NCI-H146 treated with DMSO at 0.1 percent for 48 hours (cell line): ENCODE measurements around the gene TXNRD1.
A peak's percentile ranks its signal among the peaks of the same experiment; 100 is the strongest.
"Not testable (repeated sequence)": the region's sequence is repeated elsewhere in the genome, so short reads cannot be mapped to it uniquely, and the experiment has no call there.

Experiments used
- DNase-seq: peaks from one replicate; lab custom pipeline; 2025; ENCODE audit not compliant: unreplicated experiment; lab: John Stamatoyannopoulos, UW

The TXNRD1 gene

DNA sequence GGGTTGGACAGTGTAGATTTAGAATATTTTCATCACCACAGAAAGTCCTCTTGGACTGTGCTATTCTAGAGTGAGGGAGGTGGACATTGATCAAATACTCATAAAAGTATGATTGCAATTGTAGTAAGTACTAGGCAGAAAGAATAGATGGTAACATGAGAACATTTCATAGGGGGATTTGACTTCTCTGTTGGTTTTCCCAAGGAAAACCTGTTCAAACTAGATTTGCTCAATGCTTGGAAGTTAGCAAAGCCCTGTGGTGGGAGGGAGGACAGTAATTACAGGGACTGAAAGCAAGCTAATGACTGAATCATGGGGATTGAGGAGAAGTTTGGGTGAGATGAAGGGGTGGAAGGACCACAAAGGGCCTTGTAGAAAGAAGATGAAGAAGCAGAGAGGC lies 63.6 kb downstream of the TXNRD1 start:
- DNase-seq = no peak

DNA sequence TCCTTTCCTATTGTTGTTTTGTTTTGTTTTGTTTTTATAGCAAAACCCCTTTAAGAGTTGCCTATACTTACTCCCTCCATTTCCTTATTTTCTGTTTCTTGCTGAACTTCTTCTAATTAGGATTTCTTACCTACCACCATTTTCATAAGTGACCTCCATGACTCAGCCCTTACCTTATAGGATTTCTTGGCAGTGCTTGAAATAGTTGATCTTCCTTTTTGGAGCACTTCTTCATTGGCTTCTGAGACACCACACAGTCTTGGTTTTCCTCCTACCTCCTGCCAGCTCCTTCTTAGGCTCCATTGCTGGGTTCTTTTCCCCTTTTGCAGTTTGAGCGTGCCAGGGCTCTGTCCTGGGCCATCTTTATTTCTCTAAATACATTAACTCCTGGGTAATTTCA lies 64.5 kb downstream of the TXNRD1 start:
- DNase-seq = no peak

DNA sequence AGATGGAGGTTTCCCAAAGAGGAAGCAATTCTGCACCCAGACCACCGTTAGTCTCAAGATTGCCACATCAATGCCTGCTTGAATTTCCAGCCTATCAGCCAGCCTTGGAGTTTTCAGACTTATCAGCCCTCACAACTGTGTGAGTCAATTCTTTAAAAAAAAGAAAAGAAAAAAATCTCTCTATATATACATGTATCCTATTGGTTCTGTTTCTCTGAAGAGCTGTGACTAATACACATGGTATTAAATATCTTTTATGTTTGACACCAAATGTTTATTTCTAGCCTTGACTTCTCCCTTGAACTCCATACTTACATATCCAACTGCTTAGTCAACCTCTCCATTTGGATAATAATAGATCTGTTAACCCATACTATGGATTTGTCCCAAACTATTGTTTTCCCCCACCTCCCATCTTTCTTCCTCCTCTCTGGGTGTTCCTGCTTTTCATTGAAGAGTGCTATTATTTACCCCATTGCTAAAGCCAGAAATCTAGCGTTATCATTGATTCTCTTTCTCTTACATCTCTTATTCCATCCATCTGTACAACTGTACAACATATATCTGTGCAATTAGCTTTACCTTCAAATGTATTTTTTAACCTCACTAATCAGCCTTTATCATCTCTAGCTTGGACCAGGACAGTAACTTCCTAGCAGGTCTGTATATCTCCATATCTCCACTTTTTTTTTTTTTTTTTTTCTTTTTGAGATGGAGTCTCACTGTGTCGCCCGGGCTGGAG lies 65.3 kb downstream of the TXNRD1 start:
- no peak for DNase-seq

DNA sequence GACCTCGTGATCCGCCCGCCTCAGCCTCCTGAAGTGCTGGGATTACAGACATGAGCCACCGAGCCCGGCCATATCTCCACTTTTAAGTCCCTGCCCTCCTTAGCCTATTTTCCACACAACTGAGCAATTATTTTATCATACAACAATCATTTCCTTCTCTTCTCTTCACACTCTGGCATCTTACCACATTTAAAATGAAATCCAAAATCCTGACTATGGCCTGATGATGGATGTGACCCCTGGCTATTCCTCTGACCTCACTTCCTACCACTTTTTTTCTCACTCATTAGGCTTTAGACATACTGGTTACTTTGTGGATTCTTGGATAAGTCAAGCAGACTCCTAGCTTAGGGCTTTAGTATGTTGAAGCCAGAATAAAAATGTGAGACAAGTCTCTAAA lies 66.1 kb downstream of the TXNRD1 start:
- no peak for DNase-seq

DNA sequence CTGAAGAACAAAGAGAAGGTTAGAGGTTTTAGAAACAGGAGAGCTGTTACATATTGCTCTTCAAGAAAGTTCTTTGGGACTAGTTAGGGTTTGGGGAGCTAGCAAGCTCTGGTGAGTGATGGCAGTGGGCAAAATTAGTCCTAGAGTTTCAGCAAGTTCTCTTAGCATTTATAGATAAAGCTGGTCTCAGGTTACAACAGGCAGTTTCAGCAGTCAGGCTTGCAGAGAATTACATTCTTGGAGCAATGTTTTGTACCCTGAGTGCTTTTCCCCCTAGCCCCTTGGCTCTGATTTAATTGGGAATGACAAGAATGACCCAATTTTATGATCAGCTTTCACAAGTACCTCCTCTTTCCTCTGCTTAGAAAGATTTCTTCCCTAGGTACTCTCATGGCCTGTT lies 66.5 kb downstream of the TXNRD1 start:
- no peak for DNase-seq

DNA sequence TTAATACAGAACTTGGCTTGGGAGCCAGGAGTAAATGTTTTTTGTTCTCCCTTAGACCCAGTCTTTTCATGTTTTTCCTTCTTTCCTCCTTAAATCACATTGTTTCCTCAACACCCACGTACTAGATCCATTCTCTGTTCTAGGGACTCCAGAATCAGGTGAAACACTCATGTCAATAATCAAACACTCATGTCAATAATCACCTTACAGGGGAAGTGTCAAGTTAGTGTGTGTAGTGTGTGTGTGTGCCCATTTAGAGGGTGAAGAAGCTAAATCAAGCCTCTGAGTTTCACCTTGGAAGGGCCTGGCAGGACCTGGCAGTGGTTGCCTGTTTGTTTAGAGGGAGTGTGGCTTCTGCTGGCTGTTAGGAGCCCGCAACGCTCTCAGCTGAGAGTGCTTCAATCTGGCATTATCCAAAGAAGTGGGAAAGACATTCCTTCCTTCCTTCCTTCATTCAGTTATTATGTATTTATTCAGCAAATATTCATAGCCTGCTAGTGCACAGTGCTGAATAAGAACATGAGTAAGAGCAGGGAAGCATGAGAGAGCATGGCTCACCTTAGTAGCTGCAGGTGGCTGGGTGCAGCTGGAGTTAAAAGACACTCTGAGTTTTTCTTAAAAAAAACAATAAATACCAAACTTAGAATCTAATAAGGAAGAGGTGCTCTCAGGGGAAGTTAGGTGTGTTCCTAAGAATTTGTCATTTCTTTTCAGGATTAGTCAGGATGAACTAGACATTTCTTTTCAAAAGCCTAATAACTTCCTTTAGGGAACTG lies 70.3 kb downstream of the TXNRD1 start:
- no peak for DNase-seq

DNA sequence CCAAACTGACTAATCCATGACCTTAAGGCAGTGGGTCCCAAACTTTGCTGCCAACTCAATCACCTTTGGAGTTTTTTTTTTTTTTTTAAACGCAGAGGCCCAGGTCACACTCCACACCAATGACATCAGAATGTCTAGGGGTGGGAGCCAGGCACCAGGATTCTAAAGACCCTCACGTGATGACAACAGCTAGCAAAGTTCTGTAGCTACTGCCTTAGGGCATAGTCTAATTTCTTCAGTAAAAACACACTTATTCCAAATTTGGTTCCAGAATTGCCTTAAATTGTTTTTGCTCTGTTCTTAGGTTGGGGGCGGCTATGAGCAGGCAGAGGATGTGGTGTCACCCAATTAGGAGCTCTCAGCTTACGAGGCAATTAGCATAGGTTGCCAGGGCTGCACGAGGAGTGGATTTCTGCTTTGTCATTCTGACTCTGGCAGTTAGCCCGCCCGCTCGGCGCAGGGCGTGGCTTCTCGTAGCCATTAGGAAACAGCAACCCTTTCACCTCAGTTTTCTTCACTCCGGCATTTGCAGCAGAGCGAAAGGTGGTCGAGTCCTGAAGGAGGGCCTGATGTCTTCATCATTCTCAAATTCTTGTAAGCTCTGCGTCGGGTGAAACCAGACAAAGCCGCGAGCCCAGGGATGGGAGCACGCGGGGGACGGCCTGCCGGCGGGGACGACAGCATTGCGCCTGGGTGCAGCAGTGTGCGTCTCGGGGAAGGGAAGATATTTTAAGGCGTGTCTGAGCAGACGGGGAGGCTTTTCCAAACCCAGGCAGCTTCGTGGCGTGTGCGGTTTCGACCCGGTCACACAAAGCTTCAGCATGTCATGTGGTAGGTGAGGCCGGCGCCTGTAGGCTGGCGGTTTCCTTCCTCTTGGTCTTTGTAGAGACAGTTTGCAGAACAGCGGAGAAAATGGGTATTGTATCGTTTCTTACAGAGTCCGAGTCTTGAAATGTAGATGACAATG lies 71.2 kb downstream of the TXNRD1 start:
- DNase-seq = peak; percentile 95

DNA sequence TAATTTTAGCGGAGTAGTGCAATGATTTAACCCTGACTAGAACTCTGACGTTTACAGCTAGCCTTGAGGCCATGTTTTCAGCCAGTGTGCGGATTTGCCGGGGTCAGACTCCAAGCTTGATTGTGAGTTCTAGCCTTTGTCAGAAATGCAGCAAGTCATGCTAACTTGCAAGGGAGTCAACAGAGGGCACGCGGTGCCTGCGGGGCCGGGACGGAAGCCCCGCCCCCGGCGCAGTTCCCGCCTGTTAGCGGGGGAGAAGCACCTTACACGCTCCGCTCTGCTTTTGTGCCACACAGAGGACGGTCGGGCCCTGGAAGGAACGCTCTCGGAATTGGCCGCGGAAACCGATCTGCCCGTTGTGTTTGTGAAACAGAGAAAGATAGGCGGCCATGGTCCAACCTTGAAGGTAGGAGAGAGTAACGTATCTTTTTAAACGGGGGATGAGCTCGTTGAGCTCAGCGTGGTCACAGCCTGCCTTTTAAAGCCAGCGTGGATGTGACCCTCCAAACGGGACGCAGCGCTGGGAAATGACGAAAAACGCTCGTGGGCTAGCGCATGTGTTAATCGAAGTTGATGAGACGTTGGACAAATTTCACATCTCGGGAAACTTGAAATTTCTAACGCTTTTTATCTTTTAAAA lies 73.2 kb downstream of the TXNRD1 start:
- DNase-seq = peak; percentile 74

- DNase-seq = no peak
Observed at GRCh38 chr12:104290320-104290719, 74.7 kb downstream of the TXNRD1 start.

GRCh38 chr12:104290855-104291254 lies 75.3 kb downstream of the TXNRD1 start:
- no peak for DNase-seq

DNA sequence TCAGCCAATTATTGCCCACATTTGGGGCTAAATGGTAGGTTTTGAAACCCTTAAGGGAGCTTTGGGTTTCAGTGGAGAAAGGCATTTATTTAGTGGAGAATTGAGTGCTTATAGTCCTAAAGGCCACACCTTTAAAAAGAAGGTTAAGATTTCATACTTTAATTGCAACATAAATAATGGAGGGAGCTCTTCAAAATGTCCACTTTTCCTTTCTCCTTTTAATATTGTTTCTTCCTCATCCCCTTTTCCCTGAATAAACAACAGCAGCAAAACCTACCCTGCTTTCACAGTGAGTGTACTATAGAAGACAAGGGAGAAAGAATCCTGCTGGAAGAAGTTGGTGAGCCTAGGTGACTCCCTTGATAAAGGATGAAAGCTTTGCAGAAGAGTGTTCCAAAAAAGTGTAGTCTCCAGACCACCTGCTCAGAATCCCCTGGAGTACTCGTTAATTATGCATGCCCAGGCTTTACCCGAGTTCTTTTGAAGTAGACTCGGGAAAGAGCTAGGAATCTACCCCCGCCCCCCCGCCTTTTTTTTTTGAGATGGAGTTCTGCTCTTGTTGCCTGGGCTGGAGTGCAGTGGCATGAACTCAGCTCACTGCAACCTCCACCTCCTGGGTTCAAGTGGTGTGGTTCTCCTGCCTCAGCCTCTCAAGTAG lies 76.4 kb downstream of the TXNRD1 start:
- DNase-seq = no peak

- no peak for DNase-seq
Observed at GRCh38 chr12:104292872-104293794, 77.6 kb downstream of the TXNRD1 start.

DNA sequence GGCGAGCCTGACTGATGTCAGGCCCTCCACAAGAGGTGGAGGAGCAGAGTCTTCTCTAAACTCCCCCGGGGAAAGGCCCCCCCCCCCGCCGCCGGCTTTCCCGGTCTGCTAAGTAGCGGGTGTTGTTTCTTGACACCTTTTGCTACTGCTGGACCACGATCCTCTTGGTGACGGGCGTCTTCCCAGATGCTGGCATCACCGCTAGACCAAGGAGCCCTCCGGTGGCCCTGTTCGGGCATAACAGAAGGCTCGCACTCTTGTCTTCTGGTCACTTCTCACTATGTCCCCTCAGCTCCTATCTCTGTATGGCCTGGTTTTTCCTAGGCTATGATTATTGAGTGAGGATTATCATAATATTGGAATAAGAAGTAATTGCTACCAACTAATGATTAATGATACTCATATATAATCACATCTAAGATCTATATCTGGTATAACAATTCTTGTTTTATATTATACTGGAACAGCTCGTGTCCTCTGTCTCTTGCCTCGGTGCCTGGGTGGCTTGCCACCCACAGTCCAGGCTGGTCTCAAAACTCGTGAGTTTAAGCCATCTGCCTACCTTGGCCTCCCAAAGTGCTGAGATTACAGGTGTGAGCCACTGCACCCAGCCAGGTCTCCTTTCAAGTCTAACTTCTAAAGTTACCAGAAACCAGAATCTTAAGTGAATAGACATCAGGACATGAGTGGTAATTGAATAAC lies 78.7 kb downstream of the TXNRD1 start:
- DNase-seq = not testable (repeated sequence)

GRCh38 chr12:104294927-104295668 lies 79.5 kb downstream of the TXNRD1 start:
- DNase-seq = no peak

DNA sequence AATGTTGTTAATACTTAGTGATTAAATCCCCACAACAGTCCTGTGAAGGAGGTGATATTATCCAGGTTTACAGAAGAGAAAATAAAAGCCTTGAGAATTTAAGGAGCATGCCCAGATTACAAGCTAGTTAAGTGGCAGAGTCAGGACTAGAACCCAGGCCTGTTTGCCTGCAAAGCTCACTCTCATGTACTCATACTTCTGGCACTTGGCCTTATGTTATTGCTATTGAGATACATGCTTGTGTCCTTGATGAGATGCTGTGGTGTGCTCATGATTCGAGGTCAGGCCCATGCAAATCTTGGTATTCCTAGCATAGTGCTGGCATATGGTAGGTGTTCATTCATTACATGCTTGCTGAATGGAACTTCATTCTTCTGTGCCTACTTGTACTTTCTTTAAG lies 80.4 kb downstream of the TXNRD1 start:
- DNase-seq = no peak

- DNase-seq = no peak
Observed at GRCh38 chr12:104296718-104297117, 81.1 kb downstream of the TXNRD1 start.

GRCh38 chr12:104297477-104298113 lies 82.0 kb downstream of the TXNRD1 start:
- DNase-seq = no peak
